DMS53 (cell line): ENCODE data around the gene RRAS2.
"Not testable (repeated sequence)": the region's sequence is repeated elsewhere in the genome, so short reads cannot be mapped to it uniquely, and the experiment has no call there.

Experiments used
- DNase-seq: peaks from one replicate; lab custom pipeline; 2025; lab: John Stamatoyannopoulos, UW

RRAS2 gene

GRCh38 chr11:14255238-14255534 is 103.8 kb downstream of the RRAS2 start:
- no peak for DNase-seq

GRCh38 chr11:14254533-14255237 is 104.3 kb downstream of the RRAS2 start:
- no peak for DNase-seq

DNA sequence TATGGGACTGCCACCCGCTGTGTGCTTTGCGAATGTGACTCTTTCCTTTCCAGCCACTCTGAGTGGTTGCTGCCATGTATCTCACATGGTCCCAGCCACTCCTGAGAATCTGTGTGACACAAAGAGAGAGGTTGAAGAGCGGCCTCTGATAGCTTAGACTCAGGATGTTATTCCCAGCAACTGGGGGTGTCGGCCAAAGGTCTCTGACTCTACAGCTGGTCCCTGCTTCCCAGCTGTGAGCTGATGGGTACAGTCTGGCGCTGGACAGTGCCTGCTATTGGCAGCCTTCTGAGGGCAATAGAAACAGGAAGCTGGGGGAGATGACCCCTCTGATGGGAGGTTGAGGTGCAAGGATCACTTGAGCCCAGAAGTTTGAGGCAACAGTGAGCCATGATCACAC is 105.1 kb downstream of the RRAS2 start:
- DNase-seq, result no peak

GRCh38 chr11:14253421-14253820 is 105.6 kb downstream of the RRAS2 start:
- DNase-seq, result no peak

DNA sequence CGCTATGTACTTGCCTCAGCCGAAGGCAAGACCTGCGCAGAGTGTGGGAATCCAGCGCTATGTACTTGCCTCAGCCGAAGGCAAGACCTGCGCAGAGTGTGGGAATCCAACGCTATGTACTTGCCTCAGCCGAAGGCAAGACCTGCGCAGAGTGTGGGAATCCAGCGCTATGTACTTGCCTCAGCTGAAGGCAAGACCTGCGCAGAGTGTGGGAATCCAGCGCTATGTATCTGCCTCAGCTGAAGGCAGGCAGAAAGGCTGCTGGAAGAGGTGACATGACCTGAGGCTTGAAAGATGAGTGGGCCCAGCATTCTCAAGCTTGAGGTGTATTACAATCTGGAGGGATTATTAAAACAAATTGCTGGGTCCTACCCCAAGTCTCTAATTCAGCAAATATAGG is 106.5 kb downstream of the RRAS2 start:
- DNase-seq, result not testable (repeated sequence)

- DNase-seq, result no peak
These were observed 107.2 kb downstream of the RRAS2 start for GRCh38 chr11:14251754-14252153.

DNA sequence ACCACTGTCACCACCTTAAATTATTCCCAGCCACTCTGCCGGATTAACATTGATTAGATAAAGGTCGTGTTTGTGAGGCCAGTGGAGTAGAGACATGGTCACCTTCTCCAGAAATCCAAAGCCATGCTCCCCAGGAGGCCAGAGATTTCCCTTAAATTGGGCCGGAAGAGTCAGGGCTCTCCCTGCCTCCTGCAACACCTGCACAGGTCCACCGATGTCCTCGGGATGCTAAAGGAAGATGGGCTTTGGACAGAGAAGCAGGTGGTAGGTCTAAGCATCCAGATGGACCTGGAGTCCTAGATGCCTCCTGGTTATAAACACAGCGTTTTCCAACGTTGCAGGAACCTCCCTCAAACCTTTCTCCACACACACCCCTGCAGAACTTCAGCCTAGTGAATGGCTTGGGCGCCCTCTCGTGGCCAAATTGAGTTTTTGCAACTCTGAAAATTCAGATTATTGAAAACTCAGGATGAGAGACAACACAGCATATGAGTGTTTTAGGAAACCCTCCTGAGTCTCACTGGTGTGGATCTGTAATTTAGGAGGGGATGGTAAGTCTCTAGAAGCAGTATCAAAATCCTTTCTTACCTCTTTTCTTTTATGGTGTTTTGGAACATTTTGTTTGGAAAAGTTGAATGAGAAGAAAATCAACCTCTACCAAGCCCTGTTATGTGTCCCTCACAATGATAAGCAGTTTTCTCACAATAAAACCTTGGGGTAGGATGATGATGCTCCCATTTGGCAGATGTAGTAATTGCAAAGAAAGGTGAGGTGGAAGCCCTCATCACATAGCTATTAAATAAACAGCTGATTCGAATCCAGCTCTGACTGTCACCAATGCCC is 109.6 kb downstream of the RRAS2 start:
- peak; percentile 81 for DNase-seq

GRCh38 chr11:14248580-14248981 is 110.4 kb downstream of the RRAS2 start:
- no peak for DNase-seq

- DNase-seq, result no peak
These were observed 113.5 kb downstream of the RRAS2 start for GRCh38 chr11:14245444-14245843.

DNA sequence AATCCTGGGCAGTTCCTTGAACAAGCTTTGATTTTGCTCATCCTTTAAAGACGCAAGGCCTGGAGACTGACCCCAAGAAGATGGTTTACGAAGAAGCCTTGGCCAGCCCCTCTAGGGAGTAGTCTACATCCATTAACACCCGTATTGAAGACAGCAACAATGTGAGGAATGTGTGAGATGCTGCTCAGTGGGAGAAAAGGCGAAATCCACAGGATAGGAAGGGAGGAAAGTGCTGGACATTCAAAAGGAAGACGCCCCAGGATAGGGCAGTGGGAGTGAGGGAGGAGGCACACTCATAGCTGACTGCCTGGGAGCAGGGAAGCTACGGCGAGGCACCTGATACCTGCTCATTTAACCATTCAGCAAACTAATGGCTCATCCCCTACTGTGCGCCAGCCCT is 114.1 kb downstream of the RRAS2 start:
- no peak for DNase-seq

GRCh38 chr11:14242733-14243132 is 116.2 kb downstream of the RRAS2 start:
- DNase-seq, result no peak

GRCh38 chr11:14242187-14242586 is 116.8 kb downstream of the RRAS2 start:
- no peak for DNase-seq

GRCh38 chr11:14240951-14241350 is 118.0 kb downstream of the RRAS2 start:
- DNase-seq, result no peak

- DNase-seq, result no peak
These were observed 118.8 kb downstream of the RRAS2 start for GRCh38 chr11:14240221-14240620.

GRCh38 chr11:14237444-14237961 is 121.5 kb downstream of the RRAS2 start:
- no peak for DNase-seq

DNA sequence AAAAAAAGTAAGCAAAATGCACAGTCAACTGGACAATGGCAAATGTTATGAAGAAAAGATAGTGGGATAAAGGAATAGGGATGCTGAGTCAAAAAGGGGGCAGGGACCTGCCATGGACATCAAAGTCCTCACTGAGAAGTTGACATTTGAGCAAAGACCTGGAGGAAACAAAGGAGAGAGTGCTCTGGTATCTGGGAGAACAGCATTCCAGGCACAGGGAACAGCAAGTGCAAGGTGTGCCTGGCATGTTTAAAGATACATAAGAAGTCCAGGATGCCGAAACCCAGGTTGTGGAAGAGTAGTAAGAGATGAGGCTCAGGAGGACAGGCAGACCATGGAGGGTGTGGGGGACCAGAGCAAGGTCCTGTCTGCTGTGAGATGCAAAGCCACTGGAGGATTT is 123.3 kb downstream of the RRAS2 start:
- no peak for DNase-seq

DNA sequence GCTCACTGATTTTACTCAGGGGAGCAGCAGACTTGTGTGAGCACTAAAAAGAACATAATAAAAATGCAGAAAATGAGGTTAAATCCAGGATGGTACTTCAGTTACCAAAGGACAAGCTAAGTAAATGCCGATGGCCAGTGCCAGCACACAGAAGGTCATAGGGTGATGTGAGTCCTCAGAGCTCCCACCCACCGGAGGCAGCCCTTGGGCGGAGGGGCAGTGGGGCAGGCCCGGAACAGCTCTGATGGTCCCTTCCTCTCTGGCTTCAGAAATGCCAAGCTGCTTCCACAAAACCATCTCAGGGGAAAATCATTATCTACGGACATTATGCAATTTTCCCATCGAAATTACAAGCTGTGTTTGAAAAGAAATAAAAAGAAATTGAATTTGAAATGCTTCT is 124.5 kb downstream of the RRAS2 start:
- no peak for DNase-seq

GRCh38 chr11:14232652-14233051 is 126.3 kb downstream of the RRAS2 start:
- DNase-seq, result peak; percentile 35

DNA sequence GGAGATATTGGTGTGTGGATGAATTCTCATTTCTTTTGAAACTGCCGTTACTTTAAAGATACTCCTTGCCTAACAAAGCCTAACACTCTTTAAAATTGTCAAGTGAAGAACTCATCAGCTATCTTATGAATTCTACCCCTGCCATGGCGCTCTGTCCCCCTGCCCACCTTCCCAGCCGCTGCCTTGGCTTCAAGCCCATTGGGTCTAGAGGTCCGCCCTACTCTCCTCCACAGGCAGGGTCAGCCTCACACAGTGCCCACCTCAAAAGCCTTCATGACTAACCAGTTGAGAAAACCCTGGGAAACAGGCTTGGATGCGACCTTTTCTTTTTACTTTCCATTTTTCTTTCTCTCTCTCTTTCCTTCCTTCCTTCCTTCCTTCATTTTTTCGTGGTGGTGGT is 128.6 kb downstream of the RRAS2 start:
- no peak for DNase-seq

- no peak for DNase-seq
These were observed 129.5 kb downstream of the RRAS2 start for GRCh38 chr11:14229472-14229871.

DNA sequence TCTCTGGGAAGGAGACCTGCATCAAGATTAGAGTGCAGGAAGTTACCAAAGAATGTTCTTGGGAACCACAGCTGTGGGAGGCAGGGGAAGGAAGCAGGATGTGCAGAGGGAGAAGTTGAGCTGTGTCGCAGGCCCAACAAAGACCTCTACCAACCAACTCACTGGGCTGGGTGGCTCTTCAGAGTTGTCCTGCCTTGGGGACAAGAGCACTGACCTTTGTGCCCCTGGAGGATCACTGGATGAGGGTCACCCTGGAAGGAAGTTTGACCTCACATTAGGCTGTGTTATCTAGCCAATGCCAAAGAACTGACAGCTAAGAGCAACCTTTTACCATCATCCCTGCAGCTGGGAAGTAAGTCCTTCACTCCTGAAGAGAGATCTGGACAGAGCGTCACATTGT is 130.6 kb downstream of the RRAS2 start:
- no peak for DNase-seq
